ENCODE data around the gene OPTN.
"Not testable (repeated sequence)": the region's sequence is repeated elsewhere in the genome, so short reads cannot be mapped to it uniquely, and the experiment has no call there.

OPTN gene

DNA sequence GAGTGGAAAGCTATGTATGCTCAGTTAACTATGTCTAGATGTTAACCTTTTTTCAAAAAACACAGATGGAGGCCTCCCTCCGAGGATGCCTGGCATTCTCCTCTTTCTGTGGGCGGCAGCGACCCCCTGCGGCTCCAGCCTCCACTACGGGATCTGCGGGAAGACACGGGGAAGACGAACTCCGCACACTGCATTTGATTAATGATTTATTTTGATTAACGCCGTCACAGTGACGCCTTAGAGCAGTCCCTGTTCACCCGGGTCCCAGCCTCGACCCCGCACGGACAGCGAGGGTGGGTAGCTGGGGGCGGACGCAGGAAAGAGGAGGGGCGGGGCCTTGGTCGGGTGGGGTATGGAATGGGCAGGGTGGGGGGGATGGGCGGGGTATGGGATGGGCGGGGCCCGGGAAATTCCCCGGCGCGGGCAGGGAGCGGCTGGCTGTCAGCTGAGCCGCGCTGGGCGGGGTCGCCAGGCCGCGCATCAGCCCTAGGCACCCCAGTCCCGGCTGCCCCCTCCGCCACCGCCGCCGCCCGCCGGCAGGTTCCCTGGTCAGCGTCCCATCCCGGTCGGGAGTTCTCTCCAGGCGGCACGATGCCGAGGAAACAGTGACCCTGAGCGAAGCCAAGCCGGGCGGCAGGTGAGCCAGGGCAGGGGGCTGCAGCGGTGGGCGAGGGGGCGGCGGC lies at the start of gene OPTN:
TSS of gene OPTN (plus strand) at position 498 of the 683 bp plus-strand sequence. CDS start 8,960 bp downstream, outside the sequence.
- TF ChIP-seq, protein P1, sequence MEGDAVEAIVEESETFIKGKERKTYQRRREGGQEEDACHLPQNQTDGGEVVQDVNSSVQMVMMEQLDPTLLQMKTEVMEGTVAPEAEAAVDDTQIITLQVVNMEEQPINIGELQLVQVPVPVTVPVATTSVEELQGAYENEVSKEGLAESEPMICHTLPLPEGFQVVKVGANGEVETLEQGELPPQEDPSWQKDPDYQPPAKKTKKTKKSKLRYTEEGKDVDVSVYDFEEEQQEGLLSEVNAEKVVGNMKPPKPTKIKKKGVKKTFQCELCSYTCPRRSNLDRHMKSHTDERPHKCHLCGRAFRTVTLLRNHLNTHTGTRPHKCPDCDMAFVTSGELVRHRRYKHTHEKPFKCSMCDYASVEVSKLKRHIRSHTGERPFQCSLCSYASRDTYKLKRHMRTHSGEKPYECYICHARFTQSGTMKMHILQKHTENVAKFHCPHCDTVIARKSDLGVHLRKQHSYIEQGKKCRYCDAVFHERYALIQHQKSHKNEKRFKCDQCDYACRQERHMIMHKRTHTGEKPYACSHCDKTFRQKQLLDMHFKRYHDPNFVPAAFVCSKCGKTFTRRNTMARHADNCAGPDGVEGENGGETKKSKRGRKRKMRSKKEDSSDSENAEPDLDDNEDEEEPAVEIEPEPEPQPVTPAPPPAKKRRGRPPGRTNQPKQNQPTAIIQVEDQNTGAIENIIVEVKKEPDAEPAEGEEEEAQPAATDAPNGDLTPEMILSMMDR (conservative IDR thresholded peaks at IDR 0.05) = peak; percentile 62
- no peak for TF ChIP-seq ZFX (IDR thresholded peaks at IDR 0.05)
- H3K27ac ChIP-seq = peak within 1 kb of the TSS; percentile 32; the same call in 1 of the 2 replicates

DNA sequence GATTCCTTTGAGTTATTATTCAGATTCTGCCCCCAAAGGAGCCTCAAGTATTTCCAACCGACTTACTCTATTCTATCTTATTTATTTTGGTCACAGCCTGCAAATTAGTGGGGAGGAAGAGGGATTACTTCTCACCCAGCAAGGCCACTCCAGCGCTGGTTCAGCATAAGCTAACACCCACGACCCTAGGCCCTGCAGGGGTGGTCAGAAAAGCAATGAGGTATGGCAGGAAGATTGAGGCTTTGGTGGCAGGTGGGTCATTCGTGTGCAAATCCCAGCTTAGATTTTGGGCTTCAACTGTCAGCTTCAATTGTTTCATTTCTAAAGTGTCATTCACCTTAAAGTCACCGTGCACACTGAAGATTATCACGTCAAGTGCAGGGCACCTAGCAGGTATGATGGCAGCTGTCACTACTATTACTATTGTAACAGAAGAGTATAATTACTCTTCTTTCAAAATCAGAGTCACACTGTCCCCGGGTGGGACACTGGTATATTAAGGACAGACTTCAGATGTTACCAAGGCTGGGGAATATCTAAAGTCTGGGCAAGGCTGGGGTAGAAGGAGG lies 48.8 kb upstream of the OPTN start:
- no peak overlapping the region for H3K27ac ChIP-seq
- no peak for TF ChIP-seq ZFX (IDR thresholded peaks at IDR 0.05)
- TF ChIP-seq, protein P1 (conservative IDR thresholded peaks at IDR 0.05) = no peak

DNA sequence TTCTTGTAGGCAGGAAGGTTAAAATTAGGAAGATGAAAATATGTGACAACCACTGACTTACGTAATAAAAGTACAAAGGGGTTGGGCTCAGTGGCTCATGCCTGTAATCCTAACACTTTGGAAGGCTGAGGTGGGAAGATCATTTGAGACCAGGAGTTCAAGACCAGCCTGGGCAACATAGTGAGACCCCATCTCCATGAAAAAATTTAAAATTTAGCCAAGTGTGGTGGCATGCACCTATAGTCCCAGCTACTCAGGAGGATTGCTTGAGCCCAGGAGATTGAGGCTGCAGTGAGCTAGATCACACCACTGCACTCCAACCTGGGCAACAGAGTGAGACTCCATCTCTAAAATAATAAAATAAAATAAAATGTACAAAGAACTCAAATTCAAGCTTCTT lies 46.8 kb upstream of the OPTN start:
- not testable (repeated sequence) for H3K27ac ChIP-seq

DNA sequence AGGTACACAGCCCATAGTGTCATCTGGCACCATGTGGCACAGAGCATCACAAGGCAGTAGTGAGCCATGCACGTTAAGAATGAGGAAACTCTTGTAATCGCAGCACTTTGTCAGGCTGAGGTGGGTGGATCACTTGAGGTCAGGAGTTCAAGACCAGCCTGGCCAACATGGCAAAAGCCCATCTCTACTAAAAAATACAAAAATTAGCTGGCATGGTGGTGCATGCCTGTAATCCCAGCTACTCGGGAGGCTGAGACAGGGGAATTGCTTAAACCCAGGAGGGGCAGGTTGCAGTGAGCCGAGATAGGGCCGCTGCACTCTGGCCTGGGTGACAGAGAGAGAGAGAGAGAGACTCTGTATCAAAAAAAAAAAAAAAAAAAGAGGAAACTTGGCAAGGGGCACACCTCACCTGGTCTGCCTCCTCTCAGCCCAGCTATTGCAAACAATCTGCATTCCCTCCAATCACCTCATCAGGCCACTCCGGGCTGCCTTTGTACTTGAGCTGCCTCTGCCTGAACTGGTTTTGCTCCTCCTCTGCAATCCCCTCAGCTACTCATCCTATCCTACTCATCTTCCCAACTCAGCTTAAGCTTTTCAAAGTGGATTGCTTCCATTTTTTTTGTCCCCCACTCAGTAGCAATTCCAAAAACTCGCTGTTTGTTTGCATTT lies 46.0 kb upstream of the OPTN start:
- no peak overlapping the region for H3K27ac ChIP-seq
- TF ChIP-seq, protein P1 (conservative IDR thresholded peaks at IDR 0.05) = no peak
- TF ChIP-seq ZFX (IDR thresholded peaks at IDR 0.05) = no peak

DNA sequence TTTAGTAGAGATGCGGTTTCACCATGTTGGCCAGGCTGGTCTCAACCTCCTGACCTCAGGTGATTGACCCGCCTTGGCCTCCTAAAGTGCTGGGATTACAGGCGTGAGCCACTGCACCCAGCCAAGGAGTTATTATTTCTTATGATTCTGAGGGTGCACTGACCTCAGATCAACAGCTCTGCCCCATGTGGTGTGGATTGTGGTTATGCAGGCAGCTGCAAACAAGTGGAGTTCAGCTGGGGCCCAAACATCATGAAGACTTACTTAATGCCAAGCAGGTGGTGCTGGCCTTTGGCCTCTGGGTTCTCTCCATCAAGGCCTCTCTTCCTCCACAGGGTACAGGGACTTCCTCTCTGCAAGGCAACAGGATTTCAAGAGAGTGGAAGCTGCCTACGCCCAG lies 45.1 kb upstream of the OPTN start:
- TF ChIP-seq, protein P1 (conservative IDR thresholded peaks at IDR 0.05) = no peak
- no peak for TF ChIP-seq ZFX (IDR thresholded peaks at IDR 0.05)
- H3K27ac ChIP-seq = no peak overlapping the region

DNA sequence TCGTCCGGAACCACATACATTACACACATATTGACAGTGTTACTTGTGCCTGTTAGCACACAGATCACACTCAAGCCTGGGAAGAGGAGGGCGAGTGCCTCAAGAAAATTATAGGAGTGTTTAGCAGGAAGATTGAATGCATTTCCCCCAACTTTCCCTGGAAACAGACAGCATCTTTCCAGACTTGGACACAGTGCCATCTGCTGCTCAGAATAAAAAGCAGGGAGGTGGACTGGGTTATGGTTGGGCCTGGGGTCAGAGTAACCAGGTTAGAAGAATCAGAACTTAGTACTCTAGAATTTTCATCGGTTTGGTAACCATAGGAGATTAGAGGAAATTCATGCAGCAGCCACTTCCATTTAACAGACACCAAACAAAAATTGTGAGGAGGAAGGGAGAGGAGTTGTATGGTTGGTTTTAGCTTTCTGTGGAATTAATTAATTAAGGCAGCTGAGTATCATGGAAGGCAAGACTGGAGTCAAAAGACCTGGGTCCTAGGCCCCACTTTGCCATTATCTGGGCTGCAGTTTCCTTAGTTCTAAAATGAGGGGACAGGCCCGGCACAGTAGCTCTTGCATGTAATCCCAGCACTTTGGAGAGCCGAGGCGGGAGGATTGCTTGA lies 43.4 kb upstream of the OPTN start:
- no peak overlapping the region for H3K27ac ChIP-seq
- TF ChIP-seq, protein P1 (conservative IDR thresholded peaks at IDR 0.05) = peak; percentile 79
- TF ChIP-seq ZFX (IDR thresholded peaks at IDR 0.05) = no peak

DNA sequence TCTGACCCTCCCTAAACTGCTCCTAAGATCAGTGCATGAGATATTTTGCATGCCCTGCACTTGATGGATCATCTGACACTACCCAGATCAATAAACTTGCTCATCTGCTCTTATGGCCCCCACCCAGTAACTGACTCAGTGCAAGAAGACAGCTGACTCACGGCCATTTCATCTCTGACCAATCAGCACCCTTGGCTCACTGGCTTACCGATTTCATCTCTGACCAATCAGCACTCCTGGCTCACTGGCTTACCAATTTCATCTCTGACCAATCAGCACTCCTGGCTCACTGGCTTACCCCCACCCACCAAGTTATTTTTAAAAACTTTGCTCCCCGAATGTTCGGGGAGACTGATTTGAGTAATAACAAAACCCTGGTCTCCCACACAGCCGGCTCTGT lies 37.2 kb upstream of the OPTN start:
- no peak for TF ChIP-seq ZFX (IDR thresholded peaks at IDR 0.05)
- TF ChIP-seq, protein P1 (conservative IDR thresholded peaks at IDR 0.05) = no peak
- no peak overlapping the region for H3K27ac ChIP-seq

Data from C4-2B (cell line).